ENCODE data around the gene UMPS.
"Not testable (repeated sequence)": the region's sequence is repeated elsewhere in the genome, so short reads cannot be mapped to it uniquely, and the experiment has no call there.

Gene UMPS

DNA sequence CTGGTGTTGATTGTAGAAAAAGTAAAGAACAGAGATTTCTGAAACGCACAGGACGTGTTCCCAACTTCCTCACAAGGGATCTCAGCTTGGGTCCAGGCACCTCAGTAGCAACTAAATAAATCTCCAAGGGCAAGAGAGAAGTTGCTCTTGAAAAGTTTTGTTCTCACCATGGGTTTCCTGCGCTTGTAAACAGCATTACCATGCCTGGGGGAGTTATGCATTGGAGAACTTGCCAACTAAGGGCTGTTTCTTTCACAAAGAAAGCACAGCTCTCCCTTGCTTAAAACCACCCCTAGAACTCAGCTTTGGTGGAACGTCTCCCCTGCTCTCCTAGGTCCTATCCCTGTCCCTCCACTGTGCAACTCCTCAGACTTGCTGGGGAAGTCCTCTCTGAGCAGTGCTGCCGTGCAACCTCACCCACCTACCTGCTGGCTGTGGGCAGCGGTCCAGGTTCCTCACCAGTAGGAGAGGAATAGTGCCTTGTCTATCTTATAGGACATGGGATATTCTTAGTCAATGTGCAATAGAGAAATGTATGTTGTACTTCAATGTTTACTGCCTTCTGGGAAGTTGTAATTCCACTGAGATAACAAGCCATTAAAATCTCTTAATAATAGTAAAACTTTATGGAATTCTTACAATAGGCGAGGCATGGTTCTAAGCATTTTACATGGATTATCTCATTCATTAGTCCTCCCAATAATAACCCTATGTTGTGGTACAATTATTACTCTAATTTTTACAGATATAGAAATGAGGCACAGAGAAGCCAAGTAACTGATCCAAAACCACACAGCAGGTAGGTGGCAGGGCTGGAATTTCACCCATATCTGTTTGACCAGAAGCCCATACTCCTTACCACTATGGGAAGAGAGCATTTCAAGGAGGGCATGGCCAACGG, 51.5 kb downstream of the UMPS start:
- DNase-seq: no peak

DNA sequence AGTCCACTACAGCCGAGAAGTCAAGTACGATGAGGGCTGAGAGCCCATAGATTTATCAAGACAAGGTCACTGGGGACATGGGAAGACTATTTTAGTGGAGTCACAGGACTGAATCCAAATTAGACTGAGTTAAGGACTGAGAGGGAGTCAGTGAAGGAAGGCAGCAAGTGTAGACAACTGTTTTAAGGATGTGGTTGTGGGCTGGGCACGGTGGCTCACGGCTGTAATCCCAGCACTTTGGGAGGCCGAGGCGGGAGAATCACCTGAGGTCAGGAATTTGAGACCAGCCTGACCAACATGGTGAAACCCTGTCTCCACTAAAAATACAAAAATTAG, 52.1 kb downstream of the UMPS start:
- DNase-seq: not testable (repeated sequence)

DNA sequence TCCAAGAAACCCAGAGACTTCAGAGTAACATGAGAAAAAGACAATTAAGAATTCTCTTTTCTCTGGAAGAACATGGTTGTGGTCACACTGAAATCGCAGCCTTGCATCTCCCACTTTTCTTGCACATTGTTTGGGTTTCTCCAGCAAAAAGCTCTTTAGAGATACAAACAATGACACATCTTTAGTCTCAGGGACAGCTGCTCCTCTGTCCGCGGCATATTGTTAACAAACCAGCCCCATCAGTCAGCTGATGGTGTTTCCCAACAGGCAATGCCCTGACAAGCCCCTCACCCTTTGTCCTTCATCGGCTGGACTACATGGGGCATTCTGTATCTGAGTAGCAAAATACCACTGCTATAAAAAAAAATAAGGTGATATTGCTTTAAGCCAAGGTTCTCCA, 53.4 kb downstream of the UMPS start:
- DNase-seq: no peak

DNA sequence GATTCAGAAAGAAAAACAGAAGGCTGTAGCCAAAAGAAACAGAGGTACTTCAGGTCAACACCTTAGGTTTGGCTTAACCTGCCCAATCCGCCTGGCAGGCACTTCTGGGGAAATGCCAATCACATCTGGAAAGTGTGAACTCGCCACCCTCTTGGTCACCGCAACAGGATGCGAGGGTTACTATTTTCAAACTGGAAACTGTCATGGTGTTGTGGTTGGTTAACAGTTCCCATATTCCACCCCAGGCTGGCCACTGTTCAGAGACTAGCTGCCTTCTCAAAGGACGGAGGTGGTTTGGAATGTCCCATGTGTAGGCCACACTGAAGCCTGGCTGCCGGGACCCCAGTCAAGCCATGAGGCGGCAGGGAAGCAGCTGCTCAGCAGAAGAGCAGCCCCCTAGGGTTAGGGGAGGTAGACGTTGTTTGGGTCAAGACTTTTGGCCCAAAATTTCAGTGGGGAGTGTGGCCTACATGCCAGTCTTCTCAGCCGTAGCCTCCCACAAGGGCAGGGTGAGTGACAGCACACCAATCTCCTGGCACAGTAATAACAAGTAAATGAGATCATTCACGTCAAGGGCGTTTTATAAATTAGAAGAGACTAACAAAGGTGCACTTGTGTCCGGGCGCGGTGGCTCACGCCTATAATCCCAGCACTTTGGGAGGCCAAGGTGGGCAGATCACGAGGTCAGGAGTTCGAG, 54.6 kb downstream of the UMPS start:
- DNase-seq: no peak

DNA sequence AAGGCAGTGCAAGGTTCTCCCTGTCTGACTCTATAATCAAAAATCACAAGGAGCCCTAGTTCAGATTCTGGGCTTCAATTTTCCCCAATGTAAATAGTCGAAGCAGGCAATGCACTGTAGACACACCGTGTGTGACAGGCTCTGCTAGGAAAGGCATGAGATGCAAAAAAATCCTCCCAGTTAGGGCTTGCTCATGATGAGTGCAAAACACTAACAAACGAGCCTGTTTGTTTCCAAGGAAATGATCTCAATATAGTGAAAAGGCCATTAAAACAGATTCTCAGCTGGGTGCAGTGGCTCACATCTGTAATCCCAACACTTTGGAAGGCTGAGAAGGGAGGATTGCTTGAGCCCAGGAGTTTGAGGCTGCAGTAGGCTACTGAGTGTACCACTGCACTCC, 55.7 kb downstream of the UMPS start:
- DNase-seq: no peak

DNA sequence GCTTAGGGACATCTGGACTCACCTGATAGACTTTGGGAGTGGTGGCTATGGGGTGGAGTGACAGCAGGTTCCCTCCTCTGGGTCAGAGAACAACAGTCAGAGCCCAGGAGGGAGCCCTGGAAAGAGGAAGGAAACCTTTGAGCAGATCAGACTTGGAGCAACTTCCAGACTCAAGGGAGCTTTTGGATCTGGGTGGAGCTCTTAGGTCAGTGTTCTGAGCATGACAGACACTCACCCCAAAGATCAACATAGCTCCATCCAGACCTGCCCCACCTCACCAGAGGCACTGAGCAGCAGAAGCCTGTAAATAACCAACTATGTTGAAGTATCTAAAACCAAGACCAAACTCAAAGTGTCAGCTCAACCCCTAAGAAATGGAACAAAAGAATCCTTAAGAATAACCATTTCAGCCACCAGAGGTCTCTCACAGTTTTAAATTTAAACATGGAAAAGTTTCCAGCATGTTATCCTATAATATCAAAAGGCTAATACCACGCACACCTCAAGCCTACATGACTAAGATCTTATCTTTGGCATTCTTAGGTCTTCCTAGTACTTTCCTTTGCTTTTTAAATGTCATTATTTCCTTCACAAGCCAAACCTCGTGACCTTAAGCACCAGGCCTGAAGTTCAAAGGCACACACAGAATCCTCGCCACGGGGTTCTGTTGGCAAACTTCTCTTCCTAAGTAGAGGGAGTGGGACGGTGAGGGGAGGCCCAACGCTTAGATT, 56.4 kb downstream of the UMPS start:
- DNase-seq: no peak

DNA sequence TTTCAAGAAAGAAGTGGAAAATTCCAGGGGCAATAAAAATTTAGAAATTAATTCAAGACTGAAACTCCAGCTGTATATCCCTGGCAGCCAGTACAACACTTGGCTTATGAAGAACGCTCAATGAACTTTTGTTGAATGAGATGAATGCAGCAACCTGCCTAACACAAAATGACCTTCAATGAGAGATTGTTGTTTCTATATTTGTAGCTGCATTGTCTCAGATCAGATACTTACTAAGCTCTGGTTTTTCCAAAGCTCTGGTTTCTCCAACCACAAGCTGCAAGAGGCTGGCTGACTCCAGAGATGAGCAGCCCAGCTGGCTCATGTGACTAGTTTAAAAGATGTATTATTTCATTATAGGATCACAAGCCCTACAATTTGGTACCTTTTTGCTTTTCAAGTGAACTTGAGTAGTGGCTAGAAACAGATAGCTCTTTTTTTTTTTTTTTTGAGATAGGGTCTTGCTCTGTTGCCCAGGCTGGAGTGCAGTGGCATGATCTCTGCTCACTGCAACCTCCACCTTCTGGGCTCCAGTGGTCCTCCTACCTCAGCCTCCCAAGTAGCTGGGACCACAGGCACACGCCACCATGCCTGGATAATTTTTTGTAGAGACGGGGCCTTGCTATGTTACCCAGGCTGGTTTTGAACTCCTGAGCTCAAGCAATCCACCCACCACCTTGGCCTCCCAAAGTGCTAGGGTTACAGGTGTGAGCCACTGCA, 57.4 kb downstream of the UMPS start:
- DNase-seq: no peak

DNA sequence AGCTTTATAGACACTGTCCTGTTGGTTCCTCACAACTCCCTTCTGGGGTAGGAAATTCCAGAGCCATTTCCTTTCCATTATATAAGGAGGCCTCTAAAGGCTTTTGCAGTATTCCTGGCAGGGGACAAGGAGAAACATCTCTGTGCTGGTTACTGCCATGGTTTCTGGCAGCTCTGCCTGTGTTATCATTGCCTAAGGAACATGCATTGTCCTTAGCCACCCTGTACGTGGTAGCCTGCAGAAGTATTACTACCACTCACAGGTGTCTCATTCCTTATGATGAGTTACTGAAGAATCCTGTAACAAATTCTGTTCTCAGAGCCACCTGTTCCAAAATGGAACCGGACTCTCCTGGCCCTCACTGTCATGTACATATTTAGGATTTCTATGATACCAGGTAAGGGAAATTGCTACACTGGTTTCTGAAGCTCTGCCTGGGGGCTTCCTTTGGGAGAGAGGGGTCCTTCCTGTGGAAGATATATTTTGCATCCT, 58.0 kb downstream of the UMPS start:
- DNase-seq: no peak

DNA sequence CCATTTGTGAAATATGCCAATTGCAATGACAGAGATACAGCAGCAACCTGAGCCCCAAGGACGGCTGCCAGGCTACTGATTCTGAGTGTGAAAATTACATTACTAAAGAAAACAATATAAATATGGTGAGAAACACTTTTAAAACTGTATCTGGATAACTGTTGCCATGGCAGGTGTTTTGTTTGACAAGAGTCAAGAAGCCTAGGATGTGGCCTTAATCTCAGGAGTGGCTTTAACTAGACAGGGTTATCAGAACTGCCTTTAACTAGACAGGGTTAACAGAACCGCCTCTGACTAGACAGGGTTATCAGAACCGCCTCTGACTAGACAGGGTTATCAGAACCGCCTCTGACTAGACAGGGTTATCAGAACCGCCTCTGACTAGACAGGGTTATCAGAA, 58.9 kb downstream of the UMPS start:
- DNase-seq: not testable (repeated sequence)

DNA sequence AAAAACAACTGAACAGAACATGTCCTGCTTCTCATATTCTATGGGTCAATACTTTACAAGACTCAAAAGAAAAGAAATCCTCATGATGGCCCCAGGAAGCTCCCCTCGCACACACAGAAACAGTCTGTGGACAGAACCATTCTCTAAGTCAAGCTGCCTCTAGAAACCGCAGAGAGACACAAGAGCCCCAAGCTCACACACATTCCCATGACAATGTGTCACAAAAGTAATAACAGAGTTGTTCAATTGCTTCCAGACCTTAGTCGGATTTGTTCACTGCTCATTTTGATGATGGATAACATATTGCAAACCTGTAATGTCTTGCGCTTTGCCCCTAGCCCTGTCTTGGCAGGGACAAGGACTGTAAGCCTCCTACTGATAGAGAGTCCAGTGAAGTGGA, 60.9 kb downstream of the UMPS start:
- DNase-seq: no peak

DNA sequence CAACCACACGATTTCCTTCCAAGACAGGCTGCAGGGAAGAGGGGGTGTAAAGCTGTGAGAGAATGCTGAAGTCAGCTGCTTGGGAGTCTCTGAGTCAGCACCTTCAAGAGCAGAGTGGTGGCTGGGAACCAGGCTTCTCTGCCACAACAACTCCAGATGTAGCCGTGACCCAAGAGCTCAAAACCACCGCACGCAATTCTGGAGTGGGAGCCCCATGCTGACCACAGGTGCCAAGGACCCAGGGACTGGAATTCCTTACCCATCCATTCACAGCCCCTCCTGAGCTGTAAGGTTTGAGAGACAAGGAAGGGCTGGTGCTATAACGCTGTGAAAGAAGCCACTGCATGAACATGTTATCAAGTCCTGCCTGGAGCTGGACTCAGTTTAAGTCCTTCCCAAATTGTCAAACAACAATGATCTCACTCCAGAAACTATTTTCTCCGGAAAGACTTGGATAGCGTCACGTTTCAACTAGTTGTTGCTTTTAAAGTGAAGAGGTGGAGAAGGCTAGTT, 61.4 kb downstream of the UMPS start:
- no peak for DNase-seq

DNA sequence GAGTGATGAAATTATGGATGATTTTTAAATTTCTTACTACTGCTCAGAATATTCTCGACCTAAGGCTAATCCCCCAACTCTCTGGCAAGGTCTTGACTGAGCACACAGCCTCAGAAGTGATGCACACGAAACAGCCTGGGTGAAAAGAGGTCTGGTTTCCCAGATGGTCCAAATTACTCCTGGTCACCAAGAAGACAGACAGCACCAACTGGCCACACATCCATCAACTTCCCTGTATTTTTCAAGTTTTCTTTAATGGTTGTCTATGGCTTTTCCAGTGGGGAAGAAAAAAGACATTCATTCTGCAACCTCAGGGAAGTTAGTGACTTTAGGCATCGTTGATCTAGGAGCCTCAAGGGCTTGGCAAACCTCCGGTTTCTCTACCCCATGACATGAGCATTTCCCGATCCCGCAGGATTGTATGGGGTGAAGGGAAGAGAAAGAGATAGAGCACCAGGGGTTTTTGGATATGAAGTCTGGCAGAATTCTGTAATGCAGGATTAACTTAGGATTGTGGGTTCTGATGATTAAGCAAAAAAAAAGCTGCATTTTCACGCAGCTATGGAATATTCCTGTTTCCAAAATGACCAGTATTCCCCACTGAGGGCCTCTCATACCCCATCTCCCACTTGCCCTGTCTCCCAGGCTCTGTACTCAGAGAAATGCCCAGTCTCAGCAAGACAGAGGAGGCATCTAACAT, 62.2 kb downstream of the UMPS start:
- DNase-seq: no peak

DNA sequence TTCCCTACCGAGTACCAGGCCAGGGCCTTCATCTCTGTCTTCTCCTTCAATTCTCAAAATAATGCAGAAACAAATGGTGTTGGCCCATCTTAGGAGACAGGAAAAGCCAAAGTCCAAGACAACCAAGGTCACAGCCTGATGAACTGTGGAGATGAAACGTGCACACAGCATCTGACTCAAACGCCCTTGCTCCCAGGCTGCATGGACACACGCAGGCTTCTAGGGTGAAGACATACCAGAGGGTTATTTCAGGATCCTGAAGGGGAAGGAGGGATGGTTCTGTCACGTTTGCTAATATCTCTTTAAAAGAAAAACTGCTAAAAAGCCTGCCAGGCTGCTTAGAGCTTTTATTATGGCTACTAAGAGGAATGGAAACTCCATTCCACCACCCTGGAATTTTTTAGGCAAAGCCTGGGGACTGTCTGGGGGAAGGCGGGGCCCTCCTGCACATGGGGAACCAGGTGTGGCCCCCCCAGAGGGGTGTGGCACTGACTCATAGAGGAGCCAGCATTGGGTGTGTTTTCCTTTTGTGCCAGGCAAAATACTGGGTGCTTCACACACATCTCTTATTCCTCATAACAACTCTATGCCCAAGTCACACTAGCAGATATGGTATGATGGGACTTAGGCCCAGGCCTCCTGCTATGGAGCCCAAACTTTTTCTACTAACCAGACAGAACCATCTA, 62.9 kb downstream of the UMPS start:
- DNase-seq: no peak

DNA sequence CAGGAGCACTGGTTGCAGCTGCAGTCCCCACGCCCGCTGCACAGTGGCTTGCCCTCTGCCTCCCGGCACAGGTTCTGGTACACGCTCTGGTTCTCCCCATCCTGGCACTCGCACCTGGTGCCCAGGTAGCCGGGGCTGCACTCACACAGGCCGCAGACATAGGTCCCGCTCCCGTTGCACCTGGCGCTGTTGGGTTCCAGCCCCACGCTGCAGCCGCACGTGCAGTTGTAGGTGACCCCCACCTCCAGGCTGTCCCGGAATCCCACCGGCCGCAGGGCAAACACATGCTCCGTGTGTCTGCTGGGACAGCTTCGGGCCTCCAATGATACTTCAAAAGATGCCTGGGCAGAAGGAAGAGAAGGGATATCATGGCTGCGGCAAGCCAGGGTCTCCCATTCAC, 66.2 kb downstream of the UMPS start:
- no peak for DNase-seq

DNA sequence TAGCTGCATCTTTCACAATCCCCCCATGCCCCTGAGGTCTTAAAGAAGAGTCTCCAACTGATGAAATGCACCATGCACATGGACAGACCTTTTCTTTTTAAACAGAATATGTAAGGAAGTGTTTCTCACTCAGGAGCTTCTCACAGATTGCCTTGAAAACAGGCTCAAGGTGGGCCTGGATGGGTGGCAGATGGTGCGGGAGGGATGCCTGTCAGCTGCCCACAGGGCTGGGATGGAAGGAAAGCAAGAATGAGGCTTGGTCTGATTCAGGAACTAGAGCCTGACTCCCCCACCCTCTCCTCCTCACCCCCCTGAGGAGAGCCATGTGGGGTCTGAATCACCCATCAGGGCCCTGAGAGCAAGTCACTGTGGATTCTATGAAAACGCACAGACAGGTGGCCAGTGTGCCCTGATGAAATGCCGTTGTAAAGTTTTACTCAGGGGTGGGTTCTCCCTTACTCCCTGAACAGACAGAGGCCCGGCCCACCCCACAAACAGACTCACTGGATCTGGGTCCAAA, 67.2 kb downstream of the UMPS start:
- DNase-seq: no peak

Data from NCI-H1105 (cell line).